Activated CD8-positive, alpha-beta memory T cell treated with anti-CD3 and anti-CD28 coated beads, Interleukin-2, amount 50 U/mL, for 1 hour (primary cell): ENCODE data around the gene CPNE8.

Experiments used
- DNase-seq: peaks from one replicate; pipeline ENCODE4 v3.0.0-alpha.2; 2020; ENCODE audit errors: extremely low read depth

Gene CPNE8

DNA sequence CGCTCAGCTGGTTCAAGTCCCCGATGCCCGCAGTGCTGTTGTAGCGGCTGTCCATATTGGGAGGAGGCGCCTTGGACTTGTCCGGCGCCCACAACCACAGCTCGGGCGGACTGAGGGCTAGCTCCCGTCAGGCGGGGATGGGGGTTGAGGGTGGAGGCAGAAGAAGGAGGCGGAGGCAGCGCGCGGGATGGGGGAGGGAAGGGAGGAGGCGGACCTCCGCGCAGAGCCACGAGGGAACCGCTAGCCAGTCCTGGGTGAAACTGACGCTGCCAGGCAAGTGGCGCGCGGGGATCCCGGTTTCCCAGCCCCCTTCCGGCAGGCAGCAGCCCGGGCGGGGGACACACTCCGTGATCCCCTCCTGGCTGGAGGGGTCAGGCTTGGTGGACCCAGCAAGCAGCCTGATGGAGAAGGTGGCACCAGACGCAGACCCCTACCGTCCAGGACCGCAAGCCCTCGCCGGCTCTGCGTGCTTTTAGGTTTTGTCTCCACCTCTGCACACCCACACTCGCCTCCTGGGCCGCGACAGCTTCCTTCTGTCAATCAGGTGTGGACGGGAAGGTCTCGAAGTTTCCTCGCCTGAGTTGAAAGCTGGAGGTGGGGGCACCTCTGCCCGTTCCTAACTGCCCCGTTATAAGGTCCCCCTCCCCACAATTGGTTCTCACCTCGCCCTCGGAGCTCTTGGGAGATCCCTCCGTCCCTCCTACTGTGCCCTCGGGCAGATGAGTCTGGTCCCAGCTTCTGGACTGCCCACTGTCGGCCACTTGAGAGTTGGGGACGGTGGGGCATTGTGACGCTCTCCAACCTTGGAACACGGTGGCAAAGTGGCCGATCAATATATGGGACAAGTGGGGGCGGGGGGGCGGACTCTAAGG lies at the start of gene CPNE8:
Gene CPNE8, minus strand, starts transcription at position 112 of the 872 bp plus-strand sequence. Its CDS starts 57 bp downstream, at position 55.
- DNase-seq, result no peak

DNA sequence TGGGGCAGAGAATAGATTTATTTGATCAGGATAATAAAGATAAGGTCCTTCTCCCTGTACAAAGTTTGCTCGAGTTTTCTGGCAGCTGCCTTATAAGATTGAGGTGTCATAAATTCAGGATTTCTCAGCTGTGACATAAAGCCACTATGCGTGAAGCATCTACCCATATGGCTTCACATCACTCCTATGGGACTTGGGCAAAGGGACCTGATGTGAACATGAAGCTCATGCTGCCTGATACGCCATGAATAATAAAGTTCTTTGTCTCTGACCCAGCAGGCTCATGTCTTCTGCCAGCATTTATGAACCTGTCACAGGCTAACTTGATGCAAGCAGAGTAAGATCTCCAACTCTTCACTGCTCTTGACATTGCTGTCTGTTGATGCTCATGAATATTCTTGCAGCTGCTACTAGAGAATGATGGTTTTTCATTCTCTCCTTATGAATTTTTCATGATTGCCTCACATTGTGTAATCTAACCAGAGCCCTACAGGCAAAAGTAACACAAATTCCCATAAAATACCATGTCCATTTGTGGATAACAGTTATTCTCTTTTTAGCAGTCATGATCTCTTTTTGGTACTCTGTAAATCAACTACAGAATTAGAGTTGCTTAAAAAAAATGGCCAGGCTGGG lies 49.0 kb upstream of the CPNE8 start:
- no peak for DNase-seq

DNA sequence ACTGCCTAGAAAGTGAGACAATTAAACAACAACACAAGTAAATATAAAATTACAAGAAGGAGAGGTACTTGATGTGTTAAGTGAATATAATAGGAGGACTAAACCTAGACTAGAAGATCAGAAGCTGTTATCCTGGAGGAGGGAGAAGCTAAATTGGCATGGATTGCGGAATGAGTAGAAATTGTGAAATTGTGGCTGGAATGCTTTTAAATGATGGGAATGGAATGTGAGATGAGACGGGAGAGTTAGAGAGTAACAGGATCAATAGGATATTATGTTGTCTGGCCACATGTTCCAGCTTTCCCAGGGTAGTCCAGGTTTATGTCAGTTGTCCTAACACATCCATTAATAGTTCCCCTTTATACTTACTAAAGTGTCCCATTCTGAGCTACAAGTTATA lies 44.0 kb upstream of the CPNE8 start:
- DNase-seq, result no peak

DNA sequence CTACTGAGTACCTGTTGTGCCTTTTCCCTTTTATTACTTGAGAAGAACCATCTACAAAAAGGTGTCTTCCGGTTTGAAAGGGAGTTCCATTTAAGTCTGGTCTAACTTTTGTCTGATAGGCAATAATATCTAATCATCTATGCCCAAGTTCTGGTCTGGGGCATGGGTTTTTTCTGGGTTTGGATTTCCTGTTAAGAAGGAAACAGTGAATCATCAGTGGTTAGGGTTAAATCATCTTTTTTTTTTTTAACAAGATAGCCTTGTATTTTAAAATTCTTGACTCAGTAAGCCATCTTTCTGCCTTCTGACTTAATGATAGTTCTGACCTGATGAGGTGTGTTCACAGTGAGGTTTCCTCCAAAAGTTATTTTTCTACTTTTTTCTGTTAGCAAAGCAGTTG lies 29.3 kb upstream of the CPNE8 start:
- DNase-seq, result no peak

DNA sequence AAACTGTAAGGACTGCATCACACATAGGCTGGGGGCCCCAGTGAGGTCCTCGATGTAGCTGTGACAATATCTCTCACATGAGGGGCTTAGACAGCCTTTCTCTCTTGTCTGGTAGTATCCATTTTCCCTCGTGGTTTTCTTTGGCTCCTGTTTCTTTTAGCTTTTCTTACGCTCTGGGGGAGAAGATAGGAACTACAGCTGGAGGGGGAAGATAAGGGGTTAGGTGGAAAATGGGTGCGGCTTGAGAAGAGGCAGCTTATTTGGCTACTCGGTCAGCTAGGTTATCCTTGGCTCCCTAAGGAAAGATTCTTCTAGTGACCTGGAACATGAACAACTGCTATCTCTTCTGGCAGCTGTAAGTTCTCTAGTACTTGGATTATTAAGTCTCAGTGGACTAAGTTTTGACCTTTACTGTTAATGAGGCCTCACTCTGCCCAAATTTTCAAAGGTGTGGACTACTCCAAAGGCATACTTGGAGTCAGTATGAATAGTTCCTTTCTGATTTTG lies 28.7 kb upstream of the CPNE8 start:
- no peak for DNase-seq

DNA sequence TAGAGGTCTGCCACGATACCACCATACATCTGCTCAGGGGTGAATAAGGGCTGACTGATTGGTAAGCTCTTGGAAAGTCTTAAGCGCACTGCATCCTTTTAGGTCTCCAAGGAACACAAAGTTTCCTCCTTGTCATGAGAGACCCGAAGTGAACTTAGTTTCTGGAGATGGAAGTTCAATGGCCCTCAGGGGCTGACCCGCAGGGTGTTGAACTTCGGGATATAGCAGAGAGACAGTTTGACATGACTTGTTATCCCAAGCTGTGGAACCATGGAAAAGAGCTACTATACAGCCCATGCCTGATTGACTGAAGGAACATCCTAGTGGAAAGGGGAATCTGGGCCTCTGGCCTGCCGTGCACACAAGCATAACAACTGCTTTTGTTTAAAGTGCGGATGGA lies 26.9 kb upstream of the CPNE8 start:
- no peak for DNase-seq

DNA sequence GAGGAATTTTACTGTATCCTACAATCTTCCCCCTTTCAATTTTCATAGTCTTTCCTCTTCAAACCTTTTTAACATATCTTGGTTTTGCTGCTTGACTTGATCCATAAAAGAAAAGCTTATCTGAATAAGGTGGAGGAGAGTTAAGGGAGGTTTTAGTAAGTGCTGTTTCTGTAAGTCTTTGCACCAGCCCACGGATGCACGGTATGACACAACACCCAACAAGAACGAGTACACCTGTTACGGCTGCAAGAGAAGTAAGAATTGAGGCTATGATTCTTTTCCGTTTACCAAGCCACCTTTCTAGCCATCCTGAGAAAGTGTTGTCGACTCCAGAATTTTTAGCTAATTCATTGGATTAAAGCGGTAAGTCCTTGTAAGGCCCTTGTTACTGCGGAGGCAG lies 26.1 kb upstream of the CPNE8 start:
- no peak for DNase-seq

DNA sequence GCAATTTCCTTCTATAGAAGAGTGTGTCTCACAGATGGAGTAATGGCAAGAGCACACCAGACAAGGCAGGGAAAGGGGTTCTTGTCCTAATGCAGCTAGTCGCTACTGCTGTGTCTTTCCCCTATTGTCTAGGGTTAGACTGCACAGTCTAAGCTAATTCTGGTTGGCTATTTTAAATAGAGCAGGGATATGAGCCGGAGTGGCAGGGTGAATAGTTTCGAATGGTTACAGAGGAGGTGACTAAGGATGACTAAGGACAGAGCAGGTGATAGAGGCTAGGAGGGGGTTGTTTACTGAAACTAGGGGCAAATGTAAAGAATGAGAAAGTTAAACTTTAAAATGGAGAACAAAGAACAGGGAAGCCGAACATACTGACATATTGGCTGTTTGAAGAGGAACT lies 25.6 kb upstream of the CPNE8 start:
- no peak for DNase-seq

DNA sequence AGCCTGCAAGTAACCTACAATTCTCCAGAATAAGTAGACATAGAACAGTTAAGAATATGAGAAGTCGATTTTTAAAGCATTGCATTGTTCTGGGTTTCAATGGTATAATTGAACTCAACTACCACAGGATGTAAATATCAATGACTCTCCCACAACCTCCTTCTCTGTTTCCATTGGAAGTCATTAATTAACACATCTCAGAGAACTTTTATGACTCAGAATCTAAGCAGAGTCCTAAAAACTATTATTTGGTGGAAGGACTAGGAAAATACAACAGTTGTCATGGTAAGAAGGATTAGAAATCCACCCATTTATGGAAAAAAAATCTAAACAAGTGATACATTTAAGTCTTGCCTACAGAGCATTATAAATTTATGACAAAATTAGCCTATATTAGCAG lies 21.1 kb upstream of the CPNE8 start:
- DNase-seq, result no peak

DNA sequence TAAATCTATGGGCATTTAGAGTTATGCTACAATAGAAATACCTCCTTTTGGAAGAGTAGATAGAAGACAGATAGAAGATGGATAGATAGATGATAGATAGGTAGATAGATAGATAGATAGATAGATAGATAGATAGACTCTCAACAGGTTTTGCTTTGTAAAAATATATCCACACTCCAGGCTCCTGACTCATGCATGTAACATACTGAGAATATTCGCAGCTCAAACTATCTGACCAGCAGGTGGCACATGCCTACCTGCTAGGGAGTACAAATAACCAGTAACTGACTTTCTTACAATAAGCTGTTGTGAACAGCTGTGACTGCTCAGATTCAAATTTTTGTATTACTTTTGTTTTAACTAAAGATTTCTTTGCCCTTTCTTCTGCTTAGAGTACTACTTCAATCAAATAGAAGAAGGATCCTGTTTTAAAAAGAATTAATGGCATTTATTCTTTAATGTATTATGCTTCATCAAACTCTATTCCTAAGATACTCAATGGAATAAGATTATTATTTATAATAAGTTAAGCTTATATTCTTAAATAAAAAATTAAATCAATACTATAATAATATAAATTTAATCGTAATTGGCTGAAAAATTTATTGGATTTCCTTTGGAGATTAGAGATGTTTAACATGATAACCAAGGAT lies 15.8 kb upstream of the CPNE8 start:
- DNase-seq, result no peak

DNA sequence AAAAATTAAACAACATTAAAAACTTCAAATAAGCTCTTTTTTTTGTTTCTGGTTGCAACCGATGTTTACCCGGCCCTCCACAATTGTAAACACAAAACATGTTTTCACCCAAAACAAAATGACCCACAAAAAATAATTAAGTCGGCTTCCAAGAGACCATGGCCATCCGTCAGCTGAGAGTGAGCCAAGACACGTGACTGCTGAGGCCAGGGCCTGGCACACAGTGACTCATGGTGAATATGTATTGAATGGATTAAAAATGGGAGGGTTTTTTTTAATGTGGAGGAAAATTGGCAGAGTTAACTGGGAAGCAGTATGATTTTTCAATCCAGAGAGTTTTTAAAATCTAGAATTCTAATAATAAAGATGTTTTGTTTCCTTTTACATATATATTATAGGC lies 13.8 kb upstream of the CPNE8 start:
- no peak for DNase-seq

DNA sequence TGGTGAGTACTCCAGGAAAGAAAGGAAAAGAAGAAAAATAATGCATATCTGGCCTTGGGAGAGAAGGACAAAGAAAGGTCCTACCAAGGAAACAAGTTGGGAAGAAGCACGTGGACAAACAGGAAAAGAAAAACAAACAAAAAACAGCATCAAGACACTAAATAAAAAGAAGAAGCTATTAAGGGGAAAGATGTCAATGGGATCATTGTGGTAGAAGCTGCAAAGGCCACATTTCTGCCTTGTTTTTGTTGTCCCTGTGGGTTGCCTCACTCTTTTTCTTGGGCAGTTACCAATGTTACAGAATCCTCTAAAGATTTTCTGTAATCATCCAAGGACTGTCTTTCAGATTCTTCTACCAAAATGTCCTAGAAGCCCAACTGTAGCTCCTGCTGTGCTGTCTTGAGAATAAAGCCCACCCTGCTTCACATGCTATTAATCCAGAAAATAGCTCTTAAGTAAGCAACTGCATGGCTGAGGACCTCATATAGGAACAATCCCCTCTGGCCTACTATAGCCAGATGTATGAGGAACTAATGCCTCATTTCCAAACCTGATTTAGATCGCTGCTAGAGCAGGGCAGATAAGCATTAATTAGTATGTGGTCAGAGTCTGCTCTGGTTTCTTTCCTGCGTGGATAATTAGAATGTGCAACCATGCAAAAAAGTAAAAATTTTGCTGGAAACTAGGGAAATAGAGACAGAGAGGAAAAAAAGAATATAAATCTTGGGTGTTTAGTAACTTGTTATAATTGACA lies 10.2 kb upstream of the CPNE8 start:
- DNase-seq, result no peak

DNA sequence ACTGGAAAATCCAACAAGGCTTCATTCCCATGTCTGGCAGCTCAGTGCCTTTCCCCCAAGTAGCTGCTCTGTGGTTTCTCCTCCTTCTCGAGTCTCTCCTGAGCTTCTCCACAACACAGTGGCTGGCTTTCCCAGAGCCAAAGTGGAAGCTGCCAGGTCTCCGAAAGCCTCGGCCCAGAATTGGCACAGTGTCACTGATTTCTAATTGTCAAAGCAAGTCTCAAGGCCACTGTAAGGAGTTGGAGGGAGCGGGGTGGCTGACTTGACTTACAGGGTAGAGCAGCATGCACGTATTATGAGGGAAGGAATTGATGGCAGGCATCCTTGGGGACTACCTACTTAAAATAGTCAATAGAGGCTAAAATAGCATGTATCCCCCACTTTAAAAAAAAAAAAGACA lies 6.7 kb upstream of the CPNE8 start:
- no peak for DNase-seq

DNA sequence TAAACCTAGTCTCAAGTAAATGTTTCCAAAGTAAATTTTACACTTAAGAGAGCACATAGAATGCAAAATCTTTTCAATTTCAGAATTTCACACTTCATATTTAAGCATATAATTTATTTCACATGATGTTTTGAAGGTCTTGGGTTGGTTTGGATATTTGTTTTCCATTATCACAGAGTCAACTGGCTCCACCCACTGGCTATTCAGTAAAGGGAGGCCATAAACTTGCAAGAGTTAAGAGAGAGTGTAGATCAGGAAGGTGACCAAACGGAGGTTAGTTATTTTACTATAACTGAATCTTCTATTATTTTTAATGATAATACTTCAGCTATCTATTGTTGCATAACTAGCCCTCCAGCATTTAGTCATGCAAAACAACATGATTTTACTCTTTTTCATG lies 6.2 kb upstream of the CPNE8 start:
- no peak for DNase-seq

DNA sequence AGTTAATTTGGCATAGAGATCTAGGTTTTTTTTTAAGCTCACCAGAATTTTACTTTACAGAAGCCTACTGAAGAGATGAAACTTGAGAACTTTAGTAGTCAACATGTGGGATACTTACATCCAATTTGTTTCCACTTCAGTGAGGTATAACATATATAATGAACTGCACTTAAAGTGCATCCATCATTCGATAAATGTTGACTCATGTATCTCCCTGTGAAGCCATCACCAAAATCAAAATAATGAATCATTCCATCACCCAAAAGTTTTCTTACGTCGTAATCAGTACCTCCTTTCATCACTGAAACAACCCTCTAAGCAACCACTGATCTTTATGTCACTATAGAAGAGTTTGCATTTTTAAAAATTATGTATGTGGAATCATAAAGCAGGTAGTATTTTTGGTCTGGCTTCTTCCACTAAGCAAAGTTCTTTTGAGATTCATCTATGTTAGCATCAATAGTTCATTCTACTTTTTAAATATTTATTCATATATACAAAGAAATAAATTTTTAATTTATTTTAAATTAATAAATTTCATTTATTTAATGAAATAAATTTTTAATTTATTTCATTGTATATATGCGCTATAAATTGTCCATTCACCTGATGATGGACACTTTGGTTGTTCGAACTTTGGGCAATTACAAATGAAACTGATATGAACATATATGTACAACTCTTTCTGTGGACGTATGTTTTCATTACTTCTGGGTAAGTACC lies 2.0 kb upstream of the CPNE8 start:
- no peak for DNase-seq

DNA sequence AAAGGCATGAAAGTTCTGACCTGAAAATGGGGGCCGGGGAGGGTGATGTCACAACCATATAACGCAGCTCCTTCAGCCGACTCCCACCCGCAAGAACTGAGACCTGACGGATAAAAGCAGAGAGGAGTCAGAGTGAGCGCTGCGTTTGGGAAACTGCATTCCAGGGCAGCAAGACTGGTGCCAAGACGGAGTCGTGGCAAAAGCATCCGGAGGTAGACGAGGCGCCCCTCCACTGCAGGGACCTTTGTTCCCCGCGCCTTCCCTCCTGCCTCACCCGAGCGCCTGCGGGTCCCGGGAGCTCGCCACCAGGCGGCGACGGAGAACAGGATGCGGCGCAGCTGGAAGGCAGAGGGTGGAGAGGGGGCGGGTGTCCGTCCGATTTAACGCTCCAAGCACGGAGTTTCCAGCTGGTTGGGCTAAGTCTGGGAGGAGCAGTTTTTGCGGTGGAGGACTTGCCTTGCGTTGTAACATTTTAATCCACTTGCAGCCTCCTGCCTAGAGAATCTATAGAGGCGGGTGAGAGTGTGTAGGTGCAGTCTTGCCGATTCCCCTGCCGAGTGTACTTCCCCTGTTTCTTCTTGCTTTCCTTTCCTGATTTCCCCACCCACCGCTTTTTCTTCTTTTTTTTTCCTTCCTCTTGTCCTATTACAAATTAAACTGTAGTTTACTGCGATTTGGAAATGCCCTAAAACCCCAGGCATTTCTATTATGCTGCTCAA lies 1.2 kb upstream of the CPNE8 start:
- DNase-seq, result no peak

DNA sequence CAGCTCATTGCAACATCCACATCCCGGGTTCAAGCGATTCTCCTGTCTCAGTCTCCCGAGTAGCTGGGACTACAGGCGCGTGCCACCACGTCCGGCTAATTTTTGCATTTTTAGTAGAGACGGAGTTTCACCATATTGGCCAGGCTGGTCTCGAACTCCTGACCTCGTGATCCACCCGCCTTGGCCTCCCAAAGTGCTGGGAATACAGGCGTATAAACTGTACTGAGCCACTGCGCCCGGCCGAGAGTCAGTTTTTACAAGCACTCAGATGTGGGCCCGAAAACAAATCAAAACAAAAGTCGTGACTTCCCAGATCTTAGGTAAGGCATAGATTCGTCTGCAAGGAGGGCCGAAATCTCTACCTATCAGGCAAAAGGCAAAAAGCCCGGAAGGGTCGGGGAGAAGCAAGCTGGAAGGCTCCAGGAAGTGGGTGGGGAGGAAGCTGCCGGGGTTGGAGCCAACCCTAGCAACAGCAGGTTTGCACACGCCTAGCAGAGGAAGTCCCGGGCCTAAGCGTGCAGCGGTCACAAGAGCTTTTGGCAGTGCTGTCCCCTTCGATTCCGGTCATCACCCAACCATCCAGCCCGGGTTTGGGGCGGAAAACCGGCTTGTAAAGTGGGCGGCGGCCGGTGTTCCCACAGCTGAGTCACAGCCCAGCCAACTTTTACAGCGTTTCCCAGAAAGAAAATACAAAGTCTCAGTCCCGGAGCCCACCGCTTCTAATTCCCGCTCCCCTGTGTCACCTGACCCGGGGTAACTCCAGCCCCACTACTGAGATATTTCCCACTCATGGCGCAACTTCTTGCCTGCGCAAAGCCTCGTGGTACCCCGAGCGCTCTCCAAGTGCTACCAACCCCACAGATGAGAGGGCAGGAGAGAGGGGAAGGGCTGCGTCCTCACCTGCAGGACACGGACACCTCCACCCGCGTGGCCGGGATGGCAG lies 583 bp downstream of the CPNE8 start:
- no peak for DNase-seq

DNA sequence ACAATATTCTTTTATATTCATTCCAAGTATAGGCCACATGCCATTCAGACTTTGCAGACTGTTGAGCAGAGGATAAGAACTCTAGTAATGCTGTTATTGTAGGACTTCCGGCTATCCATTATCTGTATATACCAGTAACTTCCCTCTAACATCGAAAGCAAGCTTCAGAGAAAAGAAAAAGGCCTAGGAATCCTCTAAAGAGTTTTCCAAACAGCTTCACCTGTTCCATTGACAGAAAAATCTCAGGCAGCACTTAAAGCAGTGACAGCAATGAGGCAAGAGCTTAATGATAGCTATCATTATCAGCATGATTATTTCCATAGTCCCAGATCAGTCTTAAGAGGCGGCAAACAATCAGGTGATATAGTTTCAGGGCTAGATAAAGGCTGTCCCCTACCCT lies 1.8 kb downstream of the CPNE8 start:
- no peak for DNase-seq

DNA sequence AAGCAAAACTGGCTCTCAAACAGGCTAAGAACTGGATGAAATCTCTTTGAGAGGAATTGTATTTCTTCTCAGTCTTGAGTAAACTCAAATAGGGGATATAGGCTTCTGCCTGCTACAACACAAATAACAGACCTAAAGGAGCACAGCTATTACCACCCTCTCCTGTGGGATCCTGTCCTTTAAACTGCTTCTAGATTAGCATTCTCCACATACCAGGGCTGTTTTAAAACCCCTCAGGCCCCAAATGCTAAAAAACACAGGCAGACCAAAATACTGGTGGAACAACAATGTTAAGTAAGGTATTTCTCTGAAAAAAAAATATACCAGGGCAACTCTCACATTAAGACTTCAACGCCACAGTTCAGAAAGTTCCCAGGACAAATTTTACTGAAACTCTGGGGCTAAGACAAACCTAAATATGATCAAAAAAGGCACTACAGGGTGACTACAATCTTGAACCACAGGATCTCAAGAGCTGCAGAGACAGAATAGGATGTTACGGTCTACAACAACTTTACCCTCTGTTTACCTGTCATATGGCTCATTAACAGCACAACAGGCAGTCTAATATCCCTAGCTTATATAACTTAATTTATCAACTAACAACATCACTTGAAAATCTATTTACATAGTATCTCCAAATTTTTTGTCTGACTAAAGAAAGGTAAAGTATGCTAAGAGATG lies 7.2 kb downstream of the CPNE8 start:
- no peak for DNase-seq
